ENCODE data around the gene DUS1L. TPM values are rescaled to one million over a fixed set of nuclear protein-coding genes. Genes with fewer than 3 reads are reported as not detected.

DUS1L gene
- polyA plus RNA-seq (2014; cell fraction: cytosol; rRNA removed), result 139 and 158 TPM in 2 replicates
- 1,140 and 1,180 TPM in 2 replicates for polyA plus RNA-seq (2014; cell fraction: nucleus; rRNA removed)

GRCh38 chr17:82065638-82066303, at the start of gene DUS1L:
DUS1L (minus strand) TSS chr17:82065804; CDS start chr17:82065059, 745 bp downstream.
- peak; percentile 56 for DNase-seq (ENCODE audit: low spot score)

GRCh38 chr17:82114872-82115271, 49.3 kb upstream of the DUS1L start:
- no peak for DNase-seq (ENCODE audit: low spot score)

- no peak for DNase-seq (ENCODE audit: low spot score)
These were observed 48.8 kb upstream of the DUS1L start for GRCh38 chr17:82114447-82114846.

GRCh38 chr17:82113941-82114340, 48.3 kb upstream of the DUS1L start:
- no peak for DNase-seq (ENCODE audit: low spot score)

GRCh38 chr17:82113422-82113821, 47.8 kb upstream of the DUS1L start:
- DNase-seq (ENCODE audit: low spot score), result no peak

- no peak for DNase-seq (ENCODE audit: low spot score)
These were observed 47.3 kb upstream of the DUS1L start for GRCh38 chr17:82112914-82113311.

GRCh38 chr17:82112181-82112913, 46.7 kb upstream of the DUS1L start:
- no peak for DNase-seq (ENCODE audit: low spot score)

- DNase-seq (ENCODE audit: low spot score), result no peak
These were observed 44.7 kb upstream of the DUS1L start for GRCh38 chr17:82110298-82110697.

- DNase-seq (ENCODE audit: low spot score), result no peak
These were observed 43.4 kb upstream of the DUS1L start for GRCh38 chr17:82108961-82109475.

- DNase-seq (ENCODE audit: low spot score), result no peak
These were observed 42.9 kb upstream of the DUS1L start for GRCh38 chr17:82108496-82108945.

GRCh38 chr17:82108038-82108437, 42.4 kb upstream of the DUS1L start:
- DNase-seq (ENCODE audit: low spot score), result no peak

GRCh38 chr17:82107341-82107860, 41.8 kb upstream of the DUS1L start:
- no peak for DNase-seq (ENCODE audit: low spot score)

GRCh38 chr17:82106688-82107305, 41.2 kb upstream of the DUS1L start:
- no peak for DNase-seq (ENCODE audit: low spot score)

- peak; percentile 85 for DNase-seq (ENCODE audit: low spot score)
These were observed 40.5 kb upstream of the DUS1L start for GRCh38 chr17:82105882-82106687.

- DNase-seq (ENCODE audit: low spot score), result no peak
These were observed 39.8 kb upstream of the DUS1L start for GRCh38 chr17:82105417-82105881.

GRCh38 chr17:82104797-82105416, 39.3 kb upstream of the DUS1L start:
- DNase-seq (ENCODE audit: low spot score), result no peak

- DNase-seq (ENCODE audit: low spot score), result peak; percentile 70
These were observed 38.2 kb upstream of the DUS1L start for GRCh38 chr17:82103553-82104451.

GRCh38 chr17:82101767-82102679, 36.4 kb upstream of the DUS1L start:
- DNase-seq (ENCODE audit: low spot score), result no peak
